Stimulated activated CD4-positive, alpha-beta T cell treated with anti-CD3 and anti-CD28 coated beads, TNF-alpha, amount 100 ng/mL, for 1 hour (primary cell): ENCODE measurements around the gene ZNF860.
"Not testable (repeated sequence)": the region's sequence is repeated elsewhere in the genome, so short reads cannot be mapped to it uniquely, and the experiment has no call there.

ENCODE experiments used
- DNase-seq, 3 donors: peaks; one replicate each; pipeline ENCODE4 v3.0.0-alpha.2; 2020; ENCODE audit warnings: low read depth in 3 of 3, low spot score in 1 of 3

Gene ZNF860

GRCh38 chr3:31960793-31961431, 20.6 kb upstream of the ZNF860 start:
- no peak for DNase-seq

DNA sequence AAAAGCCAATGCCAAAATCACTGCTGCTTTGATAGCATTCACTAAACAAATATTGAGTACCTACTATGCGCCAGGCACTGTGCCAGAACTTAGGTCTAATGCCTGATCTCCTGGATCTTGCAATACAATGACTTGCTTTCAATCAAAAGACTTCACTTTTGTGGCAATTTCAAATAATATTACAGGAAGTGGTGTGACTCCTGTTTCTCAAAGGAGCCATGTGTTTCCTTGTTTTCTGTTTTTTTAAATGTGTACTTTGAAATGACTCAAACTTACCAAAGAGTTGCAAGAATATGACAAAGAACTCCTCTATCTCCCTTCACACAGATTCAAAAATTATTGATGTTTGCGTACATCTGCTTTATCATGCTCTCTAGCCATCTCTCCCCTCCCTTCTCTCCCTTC, 18.7 kb upstream of the ZNF860 start:
- DNase-seq, result no peak

- no peak for DNase-seq
Observed at GRCh38 chr3:31966978-31967591, 14.5 kb upstream of the ZNF860 start.

DNA sequence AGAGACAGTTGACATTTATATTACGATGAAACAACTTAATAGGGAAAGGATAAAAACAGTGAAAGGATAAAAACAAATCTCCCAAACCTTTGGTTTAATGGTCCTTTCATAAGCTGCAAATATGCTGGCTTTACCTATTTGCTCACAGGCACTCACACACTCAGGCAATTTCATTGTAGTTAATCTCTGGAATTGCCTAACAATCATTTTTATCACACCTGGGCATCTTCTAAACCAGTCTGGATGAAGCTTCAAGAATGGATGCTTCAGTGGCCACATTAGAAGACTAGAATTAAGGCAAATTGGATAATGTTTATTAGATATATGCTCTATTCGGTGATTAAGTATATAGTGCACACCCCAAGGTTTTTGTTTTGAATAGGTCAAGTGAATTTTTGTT, 14.0 kb upstream of the ZNF860 start:
- DNase-seq, result no peak

- DNase-seq, result no peak
Observed at GRCh38 chr3:31968369-31968926, 13.1 kb upstream of the ZNF860 start.

- no peak for DNase-seq
Observed at GRCh38 chr3:31968927-31969418, 12.6 kb upstream of the ZNF860 start.

DNA sequence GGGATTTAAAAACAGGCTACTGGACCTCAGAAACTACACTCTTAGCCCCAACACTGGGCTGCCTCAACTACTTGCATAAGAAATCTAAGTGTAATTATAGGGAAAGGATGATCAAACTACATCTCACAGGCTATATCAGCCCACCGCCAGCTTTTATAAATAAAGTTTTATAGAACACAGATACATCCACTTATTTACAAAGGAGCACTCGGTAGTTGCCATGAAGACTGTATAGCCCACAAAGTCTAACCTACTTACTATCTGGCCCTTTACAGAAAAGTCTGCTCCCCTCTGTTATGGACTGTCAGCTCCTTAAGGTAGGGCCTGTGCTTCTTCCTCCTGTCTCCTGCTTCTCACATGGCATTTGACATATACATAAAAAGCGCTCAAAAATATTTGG, 9.9 kb upstream of the ZNF860 start:
- no peak for DNase-seq

- no peak for DNase-seq
Observed at GRCh38 chr3:31973081-31973480, 8.5 kb upstream of the ZNF860 start.

DNA sequence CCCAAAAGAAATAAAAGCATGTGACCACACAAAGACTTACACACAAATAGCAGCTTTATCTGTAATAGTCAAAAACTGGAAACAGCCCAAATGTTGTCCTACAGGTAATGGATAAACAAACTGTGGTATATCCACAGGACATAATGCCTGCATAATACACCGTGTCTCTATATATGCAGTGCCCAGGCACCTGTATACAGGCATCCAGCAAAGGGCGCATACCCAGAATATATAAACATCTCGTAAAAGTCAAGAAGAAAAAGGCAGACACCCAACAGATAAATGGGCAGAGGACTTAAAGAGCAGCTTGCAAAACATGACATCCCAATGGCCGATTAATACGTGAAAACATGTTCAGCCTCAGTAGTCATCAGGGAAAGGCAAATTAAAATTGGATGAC, 7.7 kb upstream of the ZNF860 start:
- DNase-seq, result no peak

GRCh38 chr3:31974471-31974870, 7.1 kb upstream of the ZNF860 start:
- DNase-seq, result no peak

DNA sequence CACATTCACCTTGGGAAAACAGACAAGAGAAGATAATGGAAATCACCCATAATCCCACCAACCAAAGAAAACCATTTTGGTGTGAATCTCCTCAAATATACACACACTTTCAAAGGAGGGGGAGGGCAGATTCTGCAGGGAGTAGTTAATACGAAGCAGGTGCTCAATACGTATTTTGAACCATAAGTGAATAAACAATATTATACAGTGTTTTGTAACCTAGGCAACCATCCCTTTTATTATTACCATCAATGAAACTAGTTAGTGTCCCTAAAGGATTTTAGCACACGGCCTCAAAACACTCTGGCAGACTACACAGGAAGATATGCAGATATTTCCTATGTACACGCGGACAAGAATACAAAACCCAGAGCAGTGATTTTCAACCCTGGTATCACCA, 6.6 kb upstream of the ZNF860 start:
- no peak for DNase-seq

DNA sequence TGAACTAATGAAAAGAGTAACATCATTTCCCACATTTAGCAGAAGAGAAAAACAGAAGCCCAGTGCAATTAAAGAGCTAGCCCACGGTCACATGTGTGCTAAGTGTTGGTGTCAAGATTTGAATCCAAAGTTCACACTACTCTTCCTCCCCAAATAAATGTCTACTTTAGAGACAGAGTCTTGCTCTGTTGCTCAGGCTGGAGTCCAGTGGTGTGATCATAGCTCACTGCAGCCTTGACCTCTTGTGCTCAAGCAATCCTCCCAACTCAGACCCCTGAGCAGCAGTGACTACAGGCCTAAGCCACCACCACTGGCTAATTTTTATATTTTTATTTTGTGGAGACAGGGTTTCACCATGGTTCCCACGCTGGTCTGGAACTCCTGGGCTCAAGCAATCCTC, 5.2 kb upstream of the ZNF860 start:
- no peak for DNase-seq

DNA sequence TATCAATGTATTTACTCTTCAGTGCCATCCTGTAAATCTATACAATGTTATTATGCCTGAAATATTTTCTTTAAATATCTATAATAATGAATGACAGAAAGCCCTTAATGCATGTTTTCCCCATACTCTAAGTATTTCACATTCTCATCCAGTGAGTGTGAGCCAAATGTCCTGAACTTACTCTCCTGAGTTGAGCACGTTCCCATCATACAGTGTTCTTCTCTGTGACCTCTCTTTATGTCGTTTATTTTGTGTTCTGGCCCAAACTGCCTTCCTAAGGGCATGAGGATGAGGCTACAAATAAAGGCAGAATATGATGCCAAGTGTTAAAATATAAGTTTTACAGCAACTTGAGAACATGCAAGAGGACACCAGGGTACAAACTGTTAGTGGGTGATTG, 3.8 kb upstream of the ZNF860 start:
- DNase-seq, result no peak

- DNase-seq, result no peak
Observed at GRCh38 chr3:31978553-31978952, 3.0 kb upstream of the ZNF860 start.

GRCh38 chr3:31979001-31979697, 2.4 kb upstream of the ZNF860 start:
- DNase-seq, result no peak

- peak in 1 of 3 donors; percentile 32 for DNase-seq
Observed at GRCh38 chr3:31980530-31981205, 882 bp upstream of the ZNF860 start.

- DNase-seq, result no peak
Observed at GRCh38 chr3:31984321-31984720, 2.8 kb downstream of the ZNF860 start.

GRCh38 chr3:31985831-31986230, 4.3 kb downstream of the ZNF860 start:
- DNase-seq, result no peak

DNA sequence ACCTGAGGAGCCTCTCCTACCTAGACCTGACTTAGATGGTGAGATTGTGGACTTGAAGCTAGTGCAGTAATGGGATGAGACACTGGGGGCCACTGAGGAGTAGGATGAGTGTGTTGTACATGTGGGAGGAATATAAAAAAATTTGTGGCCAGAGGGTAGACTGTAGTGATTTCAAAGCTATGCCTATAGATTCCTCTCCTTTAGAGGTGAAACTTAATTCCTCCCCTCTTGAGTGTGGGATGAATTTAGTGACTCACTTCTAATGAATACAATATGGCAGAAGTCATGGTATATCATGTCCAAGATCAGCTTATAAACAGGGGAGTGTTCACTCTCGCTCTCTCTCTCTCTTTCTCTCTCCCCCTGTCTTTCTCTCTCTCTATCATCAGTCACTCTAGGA, 6.7 kb downstream of the ZNF860 start:
- DNase-seq, result no peak

GRCh38 chr3:31992995-31993394, 11.4 kb downstream of the ZNF860 start:
- DNase-seq, result not testable (repeated sequence)

GRCh38 chr3:31993843-31994242, 12.3 kb downstream of the ZNF860 start:
- no peak for DNase-seq

DNA sequence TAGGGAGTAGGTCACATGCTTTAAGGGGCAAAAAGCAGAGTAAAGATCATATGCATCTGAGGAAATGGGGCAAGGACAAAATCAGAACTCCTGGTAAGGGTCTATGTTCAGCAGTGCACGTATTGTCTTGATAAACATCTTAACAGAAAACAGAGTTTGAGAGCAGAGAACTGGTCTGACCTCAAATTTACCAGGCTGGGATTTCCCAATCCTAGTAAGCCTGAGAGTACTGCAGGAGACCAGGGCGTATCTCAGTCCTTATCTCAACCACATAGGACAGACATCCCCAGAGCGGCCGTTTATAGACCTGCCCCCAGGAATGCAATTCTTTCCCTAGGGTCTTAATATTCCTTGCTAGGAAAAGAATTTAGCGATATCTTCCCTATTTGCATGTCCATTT, 13.5 kb downstream of the ZNF860 start:
- DNase-seq, result not testable (repeated sequence)
